Activated naive CD8-positive, alpha-beta T cell treated with anti-CD3 and anti-CD28 coated beads, Interleukin-2, amount 10 ng/mL, durations not matched to agents 7 days and 5 days (primary cell): ENCODE data around the gene EYA2. TPM values are rescaled to one million over a fixed set of nuclear protein-coding genes. Genes with fewer than 3 reads are reported as not detected.

Experiments used
- ATAC-seq: fragments of 150-1000 bp; cut with Tn5 transposase; one replicate; pipeline ENCODE4 v1.10.0; 2021; ENCODE audit warnings: low read depth, moderate library complexity
- POLR2A ChIA-PET: fragments of 350-600 bp; sonication (Branson Sonifier 250); formaldehyde crosslinking; loops from one replicate; lab custom pipeline; 2021; ENCODE audit warnings: antibody characterized with exemption; lab: Charles Lee
- DNase-seq: peaks from one replicate; pipeline ENCODE4 v3.0.0; 2021
- H3K27ac Mint-ChIP-seq: one replicate; pipeline ENCODE4 v1.8.0; 2022; ENCODE audit warnings: mild to moderate bottlenecking, mixed read lengths
- H3K27me3 Mint-ChIP-seq: one replicate; pipeline ENCODE4 v1.8.0; 2022; ENCODE audit warnings: mild to moderate bottlenecking, moderate library complexity, mixed read lengths
- H3K36me3 Mint-ChIP-seq: one replicate; pipeline ENCODE4 v1.8.0; 2021; ENCODE audit warnings: mild to moderate bottlenecking, mixed read lengths
- H3K4me1 Mint-ChIP-seq: one replicate; pipeline ENCODE4 v1.8.0; 2021; ENCODE audit warnings: mixed read lengths
- H3K4me3 Mint-ChIP-seq: one replicate; pipeline ENCODE4 v1.8.0; 2022; ENCODE audit warnings: mild to moderate bottlenecking, moderate library complexity, mixed read lengths
- H3K9me3 Mint-ChIP-seq: one replicate; pipeline ENCODE4 v1.8.0; 2021; ENCODE audit warnings: mixed read lengths
- total RNA-seq, 2 experiments: library from RNA; stranded (reverse); gene quantifications; one replicate each; pipeline ENCODE4 v1.2.3, GENCODE V29; 2021

Gene EYA2
- total RNA-seq, 2 experiments from 2014 or later = not detected

- Mint-ChIP-seq H3K27me3 (peaks cover 21% of the 10 kb centered on the region), H3K9me3 (no peaks in the 10 kb centered on the region), H3K4me3 (no peak overlapping the region), H3K36me3 (no peaks in the 10 kb centered on the region), H3K27ac (no peak overlapping the region), H3K4me1 (no peaks in the 10 kb centered on the region)
- POLR2A ChIA-PET = no interaction called here
- ATAC-seq (no peak), DNase-seq (no peak)
Observed at GRCh38 chr20:47044938-47045337, 150.3 kb downstream of the EYA2 start.

GRCh38 chr20:47048054-47048453 is 153.4 kb downstream of the EYA2 start:
- Mint-ChIP-seq H3K9me3 (no peaks in the 10 kb centered on the region), H3K27ac (no peak overlapping the region), H3K4me3 (no peak overlapping the region), H3K4me1 (no peaks in the 10 kb centered on the region), H3K27me3 (peaks cover 6% of the 10 kb centered on the region), H3K36me3 (no peaks in the 10 kb centered on the region)
- POLR2A ChIA-PET = no interaction called here
- DNase-seq (no peak), ATAC-seq (no peak)

- Mint-ChIP-seq H3K4me1 (no peaks in the 10 kb centered on the region), H3K27me3 (peaks cover 6% of the 10 kb centered on the region), H3K4me3 (no peak overlapping the region), H3K27ac (no peak overlapping the region), H3K36me3 (no peaks in the 10 kb centered on the region), H3K9me3 (no peaks in the 10 kb centered on the region)
- no peak for ATAC-seq
- no peak for DNase-seq
- POLR2A ChIA-PET = no interaction called here
Observed at GRCh38 chr20:47049771-47050170, 155.1 kb downstream of the EYA2 start.

GRCh38 chr20:47050996-47051395 is 156.4 kb downstream of the EYA2 start:
- POLR2A ChIA-PET = no interaction called here
- H3K36me3 Mint-ChIP-seq = no peaks in the 10 kb centered on the region
- no peaks in the 10 kb centered on the region for H3K9me3 Mint-ChIP-seq
- ATAC-seq = no peak
- no peaks in the 10 kb centered on the region for H3K4me1 Mint-ChIP-seq
- no peak for DNase-seq
- H3K27me3 Mint-ChIP-seq = peaks cover 6% of the 10 kb centered on the region
- H3K27ac Mint-ChIP-seq = no peak overlapping the region
- H3K4me3 Mint-ChIP-seq = no peak overlapping the region

- H3K27me3 Mint-ChIP-seq = peaks cover 3% of the 10 kb centered on the region
- POLR2A ChIA-PET = no interaction called here
Observed at GRCh38 chr20:47051936-47052526, 157.4 kb downstream of the EYA2 start.

GRCh38 chr20:47054506-47054905 is 159.9 kb downstream of the EYA2 start:
- Mint-ChIP-seq H3K9me3 (peaks cover 1% of the 10 kb centered on the region), H3K27ac (no peak overlapping the region), H3K4me1 (no peaks in the 10 kb centered on the region), H3K4me3 (no peak overlapping the region), H3K36me3 (no peaks in the 10 kb centered on the region), H3K27me3 (no peaks in the 10 kb centered on the region)
- DNase-seq = no peak
- POLR2A ChIA-PET = no interaction called here
- ATAC-seq = no peak

More at GRCh38 chr20:47051936-47052526, 157.4 kb downstream of the EYA2 start:
- no peak for DNase-seq
- ATAC-seq = no peak
- Mint-ChIP-seq H3K4me3 (no peak overlapping the region), H3K27ac (no peak overlapping the region), H3K9me3 (no peaks in the 10 kb centered on the region), H3K4me1 (no peaks in the 10 kb centered on the region), H3K36me3 (no peaks in the 10 kb centered on the region)

- Mint-ChIP-seq H3K9me3 (peaks cover 1% of the 10 kb centered on the region), H3K27me3 (no peaks in the 10 kb centered on the region), H3K4me3 (no peak overlapping the region), H3K36me3 (no peaks in the 10 kb centered on the region), H3K27ac (no peak overlapping the region), H3K4me1 (no peaks in the 10 kb centered on the region)
- POLR2A ChIA-PET = no interaction called here
- DNase-seq (no peak), ATAC-seq (no peak)
Observed at GRCh38 chr20:47054945-47055344, 160.3 kb downstream of the EYA2 start.

GRCh38 chr20:47055699-47056369 is 161.2 kb downstream of the EYA2 start:
- Mint-ChIP-seq H3K27me3 (no peaks in the 10 kb centered on the region), H3K4me1 (no peaks in the 10 kb centered on the region), H3K9me3 (peaks cover 1% of the 10 kb centered on the region), H3K4me3 (no peak overlapping the region), H3K36me3 (no peaks in the 10 kb centered on the region), H3K27ac (no peak overlapping the region)
- POLR2A ChIA-PET = no interaction called here
- DNase-seq (no peak), ATAC-seq (no peak)

GRCh38 chr20:47057661-47058060 is 163.0 kb downstream of the EYA2 start:
- ATAC-seq (no peak), DNase-seq (no peak)
- peaks cover 1% of the 10 kb centered on the region for H3K9me3 Mint-ChIP-seq
- H3K27ac Mint-ChIP-seq = no peak overlapping the region
- POLR2A ChIA-PET = no interaction called here
- no peaks in the 10 kb centered on the region for H3K4me1 Mint-ChIP-seq
- no peak overlapping the region for H3K4me3 Mint-ChIP-seq
- H3K36me3 Mint-ChIP-seq = no peaks in the 10 kb centered on the region
- H3K27me3 Mint-ChIP-seq = peaks cover 4% of the 10 kb centered on the region

- no peak overlapping the region for H3K4me3 Mint-ChIP-seq
- POLR2A ChIA-PET = no interaction called here
- DNase-seq (no peak), ATAC-seq (no peak)
- H3K36me3 Mint-ChIP-seq = no peaks in the 10 kb centered on the region
- H3K27me3 Mint-ChIP-seq = peaks cover 4% of the 10 kb centered on the region
- H3K27ac Mint-ChIP-seq = no peak overlapping the region
- H3K9me3 Mint-ChIP-seq = peaks cover 1% of the 10 kb centered on the region
- H3K4me1 Mint-ChIP-seq = no peaks in the 10 kb centered on the region
Observed at GRCh38 chr20:47058236-47058635, 163.6 kb downstream of the EYA2 start.

- H3K4me1 Mint-ChIP-seq = no peaks in the 10 kb centered on the region
- DNase-seq = no peak
- peaks cover 4% of the 10 kb centered on the region for H3K27me3 Mint-ChIP-seq
- H3K36me3 Mint-ChIP-seq = no peaks in the 10 kb centered on the region
- POLR2A ChIA-PET = no interaction called here
- peaks cover 1% of the 10 kb centered on the region for H3K9me3 Mint-ChIP-seq
- ATAC-seq = no peak
- H3K27ac Mint-ChIP-seq = no peak overlapping the region
- no peak overlapping the region for H3K4me3 Mint-ChIP-seq
Observed at GRCh38 chr20:47059536-47059935, 164.9 kb downstream of the EYA2 start.

- POLR2A ChIA-PET = no interaction called here
- H3K27me3 Mint-ChIP-seq = peaks cover 9% of the 10 kb centered on the region
- ATAC-seq = no peak
- no peak overlapping the region for H3K4me3 Mint-ChIP-seq
- no peak for DNase-seq
- no peaks in the 10 kb centered on the region for H3K4me1 Mint-ChIP-seq
- H3K36me3 Mint-ChIP-seq = no peaks in the 10 kb centered on the region
- H3K9me3 Mint-ChIP-seq = peaks cover 4% of the 10 kb centered on the region
- H3K27ac Mint-ChIP-seq = no peak overlapping the region
Observed at GRCh38 chr20:47061549-47061948, 166.9 kb downstream of the EYA2 start.

- Mint-ChIP-seq H3K4me1 (no peaks in the 10 kb centered on the region), H3K27ac (no peak overlapping the region), H3K36me3 (no peaks in the 10 kb centered on the region), H3K27me3 (peaks cover 10% of the 10 kb centered on the region), H3K9me3 (peaks cover 8% of the 10 kb centered on the region), H3K4me3 (no peak overlapping the region)
- POLR2A ChIA-PET = no interaction called here
- DNase-seq (no peak), ATAC-seq (no peak)
Observed at GRCh38 chr20:47062226-47062890, 167.7 kb downstream of the EYA2 start.

- Mint-ChIP-seq H3K27me3 (peaks cover 10% of the 10 kb centered on the region), H3K27ac (no peak overlapping the region), H3K9me3 (peaks cover 15% of the 10 kb centered on the region), H3K4me3 (no peak overlapping the region), H3K4me1 (no peaks in the 10 kb centered on the region), H3K36me3 (no peaks in the 10 kb centered on the region)
- ATAC-seq (no peak), DNase-seq (no peak)
- POLR2A ChIA-PET = no interaction called here
Observed at GRCh38 chr20:47063407-47063806, 168.8 kb downstream of the EYA2 start.
